ENCODE results near the gene BCL2L2. TPM values are rescaled to one million over a fixed set of nuclear protein-coding genes. Genes with fewer than 3 reads are reported as not detected.

The BCL2L2 gene
- total RNA-seq, 4 donors from 2014 or later = 49.8 to 87.3 (median 56.5) TPM

- no peak overlapping the region for H3K27ac ChIP-seq
- TF ChIP-seq CTCF (IDR thresholded peaks at IDR 0.05) = no peak
- no peak for TF ChIP-seq POLR2A (IDR thresholded peaks at IDR 0.05)
- no peak for TF ChIP-seq EP300 (IDR thresholded peaks at IDR 0.05)
- H3K4me3 ChIP-seq = no peak overlapping the region
- no peaks in the 10 kb centered on the region for H3K27me3 ChIP-seq
- 56 to 62% methylated on average over 3 of the region's 3 CpGs for WGBS, 2 donors
- H3K36me3 ChIP-seq = peaks cover 0 to 29% (median 0%) of the 10 kb centered on the region in 3 donors
- no peaks in the 10 kb centered on the region for H3K4me1 ChIP-seq
- H3K9me3 ChIP-seq = peaks cover 0 to 3% (median 0%) of the 10 kb centered on the region in 4 donors
- DNase-seq (ENCODE audit: low spot score in 2 of 2) = no peak
Measured at GRCh38 chr14:23344481-23344880, 37.8 kb downstream of the BCL2L2 start.

GRCh38 chr14:23345987-23346692, 39.5 kb downstream of the BCL2L2 start:
- H3K4me3 ChIP-seq = no peak overlapping the region
- WGBS, 2 donors = 64 to 67% methylated on average over 11 to 13 of the region's 13 CpGs
- H3K27me3 ChIP-seq = no peaks in the 10 kb centered on the region
- H3K4me1 ChIP-seq = peaks cover 0 to 2% (median 0%) of the 10 kb centered on the region in 4 donors
- H3K27ac ChIP-seq = no peak overlapping the region
- DNase-seq (ENCODE audit: low spot score in 2 of 2) = no peak
- H3K9me3 ChIP-seq = no peaks in the 10 kb centered on the region
- peaks cover 0 to 29% (median 0%) of the 10 kb centered on the region in 3 donors for H3K36me3 ChIP-seq
- no peak for TF ChIP-seq CTCF (IDR thresholded peaks at IDR 0.05)
- TF ChIP-seq POLR2A (IDR thresholded peaks at IDR 0.05) = no peak
- no peak for TF ChIP-seq EP300 (IDR thresholded peaks at IDR 0.05)

- TF ChIP-seq POLR2A (IDR thresholded peaks at IDR 0.05) (no peak), EP300 (IDR thresholded peaks at IDR 0.05) (no peak), CTCF (IDR thresholded peaks at IDR 0.05) (no peak)
- no peak for DNase-seq (ENCODE audit: low spot score in 2 of 2)
- 65 to 76% methylated on average over 17 of the region's 27 CpGs for whole genome bisulfite sequencing, 2 donors
- no peak overlapping the region for H3K27ac ChIP-seq
- H3K36me3 ChIP-seq = peaks cover 0 to 29% (median 0%) of the 10 kb centered on the region in 3 donors
- no peaks in the 10 kb centered on the region for H3K9me3 ChIP-seq
- no peak overlapping the region for H3K4me3 ChIP-seq
- H3K4me1 ChIP-seq = peaks cover 0 to 9% (median 5%) of the 10 kb centered on the region in 4 donors
- no peaks in the 10 kb centered on the region for H3K27me3 ChIP-seq
Measured at GRCh38 chr14:23346693-23347405, 40.2 kb downstream of the BCL2L2 start.

GRCh38 chr14:23347406-23348296, 41.0 kb downstream of the BCL2L2 start:
- no peak for DNase-seq (ENCODE audit: low spot score in 2 of 2)
- WGBS, 2 donors = 90 to 92% methylated on average over 14 to 17 of the region's 19 CpGs
- Histone ChIP-seq H3K9me3 (no peaks in the 10 kb centered on the region), H3K36me3 (peaks cover 0 to 29% (median 0%) of the 10 kb centered on the region in 3 donors), H3K4me3 (no peak overlapping the region), H3K4me1 (peaks cover 0 to 17% (median 12%) of the 10 kb centered on the region in 4 donors), H3K27me3 (peaks cover 0 to 4% of the 10 kb centered on the region in 2 donors), H3K27ac (no peak overlapping the region)
- no peak for TF ChIP-seq CTCF (IDR thresholded peaks at IDR 0.05)
- no peak for TF ChIP-seq EP300 (IDR thresholded peaks at IDR 0.05)
- no peak for TF ChIP-seq POLR2A (IDR thresholded peaks at IDR 0.05)

All from tibial nerve (tissue), 4 donors.